Stimulated activated CD4-positive, alpha-beta T cell treated with anti-CD3 and anti-CD28 coated beads, Interleukin-2, amount 100 ng/mL, for 4 hours (primary cell): ENCODE data around the gene GRIN1.

ENCODE experiments used
- DNase-seq: peaks from one replicate; pipeline ENCODE4 v3.0.0-alpha.2; 2020; ENCODE audit warnings: low read depth

The GRIN1 gene

DNA sequence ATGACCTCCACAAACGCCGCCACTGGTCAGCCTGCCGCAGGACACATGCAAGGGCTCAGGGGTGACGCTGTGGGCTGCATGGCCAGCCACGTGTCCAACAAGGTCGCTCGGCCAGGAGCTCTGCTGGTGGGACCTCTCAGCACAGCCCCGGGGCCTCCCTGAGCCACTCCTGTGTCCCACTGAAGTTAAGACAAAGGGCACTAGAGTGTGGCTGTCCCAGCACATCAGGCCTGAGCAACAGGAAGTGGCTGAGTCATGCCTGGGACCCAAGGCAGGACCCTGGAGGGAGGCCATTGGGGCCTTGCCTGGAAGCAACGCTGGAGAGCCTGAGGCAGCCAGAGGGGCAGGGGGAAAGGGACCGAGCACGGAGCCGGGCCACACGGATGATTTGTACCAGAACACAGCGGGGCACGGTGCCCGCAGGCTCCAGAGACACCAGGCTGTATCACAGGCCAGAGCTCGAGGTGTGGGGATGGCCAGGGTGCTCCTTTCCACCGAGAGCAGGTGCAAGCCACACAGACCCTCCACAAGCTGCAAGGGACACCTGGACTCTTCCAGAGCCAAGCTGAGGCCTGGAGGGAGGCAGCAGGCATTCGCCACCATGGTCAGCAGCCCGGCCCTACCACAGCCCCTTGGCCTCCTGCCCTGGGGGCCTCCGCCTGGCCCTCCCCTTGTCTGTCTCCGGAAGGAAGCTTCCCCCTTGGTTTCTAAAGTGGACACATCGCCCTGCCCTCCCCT lies 39.4 kb downstream of the GRIN1 start:
- DNase-seq, result no peak

GRCh38 chr9:137178939-137179630 lies 40.1 kb downstream of the GRIN1 start:
- DNase-seq, result no peak

DNA sequence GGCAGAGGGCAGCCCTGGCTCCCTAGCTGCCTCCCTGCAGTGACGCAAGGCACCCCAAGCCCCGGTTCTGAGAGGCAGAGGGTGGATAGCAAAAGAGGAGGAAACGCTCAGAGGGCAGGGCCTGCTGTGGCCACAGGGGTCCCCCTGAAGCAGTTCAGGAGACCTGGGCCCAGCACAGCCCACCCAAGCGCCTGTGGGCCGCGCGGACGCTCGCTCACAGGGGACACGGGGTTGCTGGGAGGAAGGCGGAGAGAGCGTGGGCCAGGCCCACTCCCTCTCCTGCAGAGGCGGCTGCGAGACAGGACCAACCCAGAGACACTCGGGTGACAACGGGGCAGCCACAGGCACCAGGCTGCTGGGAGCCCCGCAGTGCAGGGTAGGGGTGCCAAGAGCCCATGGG lies 40.8 kb downstream of the GRIN1 start:
- no peak for DNase-seq

GRCh38 chr9:137180491-137180890 lies 41.5 kb downstream of the GRIN1 start:
- no peak for DNase-seq

- no peak for DNase-seq
Observed at GRCh38 chr9:137181680-137182079, 42.7 kb downstream of the GRIN1 start.

- no peak for DNase-seq
Observed at GRCh38 chr9:137182836-137183235, 43.9 kb downstream of the GRIN1 start.

GRCh38 chr9:137183980-137184595 lies 45.1 kb downstream of the GRIN1 start:
- no peak for DNase-seq

GRCh38 chr9:137184881-137185660 lies 46.1 kb downstream of the GRIN1 start:
- DNase-seq, result no peak

GRCh38 chr9:137185921-137186320 lies 47.0 kb downstream of the GRIN1 start:
- DNase-seq, result no peak

- DNase-seq, result no peak
Observed at GRCh38 chr9:137186385-137186784, 47.4 kb downstream of the GRIN1 start.

DNA sequence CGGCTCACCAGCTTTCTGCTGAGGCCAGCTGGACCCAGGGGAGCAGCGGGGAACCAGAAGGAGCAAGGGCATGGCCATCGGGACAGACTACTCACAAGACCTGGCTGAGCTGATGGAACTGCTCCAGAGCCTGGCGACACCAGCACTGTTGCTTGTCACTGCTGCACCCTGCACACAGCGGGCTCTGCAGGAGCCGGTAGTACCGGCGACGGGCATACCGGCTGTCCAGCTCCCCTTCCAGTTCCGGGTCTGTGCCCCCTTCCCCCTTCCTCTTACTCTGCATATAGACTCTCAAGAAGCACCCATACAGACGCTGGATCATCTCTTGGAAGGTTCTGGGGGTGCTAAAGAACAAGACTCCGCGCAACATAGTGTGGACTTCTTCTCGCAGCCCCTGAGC lies 48.4 kb downstream of the GRIN1 start:
- no peak for DNase-seq

- no peak for DNase-seq
Observed at GRCh38 chr9:137188086-137188489, 49.1 kb downstream of the GRIN1 start.

DNA sequence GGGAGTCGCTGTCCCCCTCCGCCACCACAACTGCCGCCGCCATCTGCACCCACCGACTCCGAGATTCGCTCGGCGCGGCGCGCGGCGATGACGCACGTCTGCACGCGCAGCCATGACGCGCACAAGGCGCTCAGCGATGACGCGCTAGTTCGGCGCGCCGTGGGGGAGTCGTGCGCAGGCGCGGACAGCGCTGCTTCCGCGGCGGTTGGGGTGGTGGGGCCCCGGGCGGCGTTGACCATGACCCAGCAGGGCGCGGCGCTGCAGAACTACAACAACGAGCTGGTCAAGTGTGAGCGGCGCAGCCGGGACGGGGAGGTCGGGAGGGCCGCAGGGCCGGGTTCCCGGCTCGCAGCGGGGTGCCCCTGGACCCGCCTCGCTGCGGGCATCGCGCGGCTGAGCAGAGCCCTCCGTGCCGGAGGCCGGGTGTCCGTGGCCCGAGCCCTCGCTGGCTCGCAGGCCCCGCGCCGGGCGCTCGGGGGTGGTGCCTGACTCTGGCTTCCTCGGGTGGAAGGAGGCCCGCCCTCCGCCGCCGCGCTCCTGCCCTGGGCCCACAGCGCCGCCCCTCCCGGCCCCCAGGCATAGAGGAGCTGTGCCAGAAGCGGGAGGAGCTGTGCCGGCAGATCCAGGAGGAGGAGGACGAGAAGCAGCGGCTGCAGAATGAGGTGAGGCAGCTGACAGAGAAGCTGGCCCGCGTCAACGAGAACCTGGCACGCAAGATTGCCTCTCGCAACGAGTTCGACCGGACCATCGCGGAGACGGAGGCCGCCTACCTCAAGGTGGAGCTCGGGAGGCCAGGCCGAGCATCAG lies 49.7 kb downstream of the GRIN1 start, which contains the start of the genes ANAPC2 and SSNA1:
Gene ANAPC2, minus strand, starts transcription at position 71 of the 807 bp plus-strand sequence. Its CDS starts 28 bp downstream, at position 43.
Gene SSNA1, plus strand, starts transcription at position 187 of the 807 bp plus-strand sequence. Its CDS starts 51 bp downstream, at position 238.
- peak; percentile 86 for DNase-seq

- DNase-seq, result no peak
Observed at GRCh38 chr9:137189297-137190295, 50.6 kb downstream of the GRIN1 start.

- DNase-seq, result no peak
Observed at GRCh38 chr9:137190315-137190856, 51.4 kb downstream of the GRIN1 start.

- no peak for DNase-seq
Observed at GRCh38 chr9:137191245-137191644, 52.3 kb downstream of the GRIN1 start.

DNA sequence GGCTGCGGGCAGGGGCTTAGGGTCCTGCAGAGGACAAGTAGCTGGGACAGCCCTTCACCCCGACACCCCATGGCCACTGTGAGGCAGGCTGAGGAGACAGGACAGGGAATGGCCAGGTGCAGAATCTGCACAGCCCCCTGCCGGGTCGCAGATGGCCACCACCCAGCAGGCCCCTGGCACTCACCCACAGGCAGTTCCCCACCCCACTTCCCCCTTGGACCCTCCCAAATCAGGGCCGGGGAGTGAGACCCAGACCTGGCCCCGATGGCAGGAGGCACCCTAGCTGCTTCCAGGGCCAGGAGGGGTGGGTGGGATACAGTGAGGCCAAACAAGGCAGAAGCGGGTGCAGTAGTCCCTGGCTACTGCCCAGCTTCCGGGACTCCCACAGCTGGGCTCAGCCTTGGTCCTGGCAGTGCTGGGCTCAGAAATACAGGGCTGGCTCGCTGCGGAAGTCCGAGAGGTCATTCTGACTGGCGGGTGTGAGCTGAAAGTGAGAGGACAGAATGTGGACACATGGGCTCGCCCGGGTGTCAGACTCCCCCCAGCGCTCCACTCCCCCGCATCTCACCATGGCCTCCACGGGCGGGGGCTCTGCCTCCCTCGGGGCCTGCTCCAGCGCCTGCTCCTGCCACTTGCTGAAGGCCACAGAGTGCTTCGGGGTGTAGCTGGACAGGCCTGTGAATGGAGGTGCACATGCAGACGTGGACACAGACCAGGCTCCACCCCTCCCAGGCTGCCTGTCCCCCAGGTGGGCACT lies 52.9 kb downstream of the GRIN1 start:
- DNase-seq, result no peak

DNA sequence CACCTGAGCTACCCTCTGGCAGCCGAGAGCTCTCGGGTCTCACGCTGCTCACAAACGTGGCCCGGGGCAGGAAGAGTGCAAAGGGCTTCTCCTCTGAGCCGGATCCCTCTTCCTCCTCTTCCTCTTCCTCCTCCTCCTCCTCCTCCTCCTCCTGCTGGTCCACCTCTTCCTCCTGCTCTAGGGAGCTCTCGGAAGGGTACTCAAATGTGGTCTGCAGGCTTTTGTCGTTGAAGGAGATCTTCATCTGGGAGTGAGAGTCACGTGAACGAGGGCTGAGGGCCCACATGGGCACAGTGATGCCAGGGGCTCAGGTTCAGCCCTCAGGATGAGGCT lies 53.5 kb downstream of the GRIN1 start:
- DNase-seq, result no peak

DNA sequence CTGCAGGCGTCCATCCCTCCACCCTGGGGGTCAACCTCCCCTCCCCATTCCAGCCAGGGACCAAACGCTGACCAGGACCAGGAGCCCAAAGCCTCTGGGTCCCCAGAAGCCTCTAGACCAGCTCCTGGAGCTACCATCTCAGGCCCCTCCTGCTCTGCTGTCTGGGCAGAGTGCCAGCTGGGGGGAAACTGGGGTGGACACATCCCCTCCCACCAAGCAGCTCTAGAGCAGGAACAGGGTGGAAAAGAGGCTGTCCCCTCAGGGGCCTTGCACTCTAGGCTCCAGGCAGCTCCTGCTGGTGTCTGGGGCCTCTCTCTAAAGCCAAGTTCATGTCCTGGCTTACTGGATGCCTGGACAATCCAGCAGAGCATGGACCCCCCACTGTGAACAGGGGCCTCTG lies 53.9 kb downstream of the GRIN1 start:
- no peak for DNase-seq
